ENCODE results near the gene SPECC1L. TPM values are rescaled to one million over a fixed set of nuclear protein-coding genes. Genes with fewer than 3 reads are reported as not detected.

SPECC1L gene
- total RNA-seq, 1 experiment from 2014 or later = 35.1 TPM

DNA sequence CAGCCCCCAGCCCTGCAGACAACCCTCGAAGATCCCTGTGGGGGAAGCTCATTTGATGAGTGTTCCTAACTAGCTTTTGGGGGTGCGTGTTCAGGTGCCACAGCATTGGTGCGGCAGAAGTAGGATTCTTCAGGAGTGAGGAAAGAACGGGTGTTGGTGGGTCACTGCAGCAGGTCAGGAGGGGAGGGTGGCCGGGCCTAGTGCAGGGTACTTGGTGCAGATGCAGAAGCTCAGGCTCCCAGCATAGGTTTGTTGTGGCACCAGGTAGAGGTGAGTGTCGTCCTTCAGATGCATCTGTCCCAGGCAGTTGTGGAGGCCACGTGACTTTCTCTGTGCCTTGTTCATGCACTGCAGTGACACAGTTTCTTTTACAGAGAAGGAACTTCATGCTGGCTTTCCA, 141.6 kb downstream of the SPECC1L start:
- no peaks in the 10 kb centered on the region for H3K9me2 ChIP-seq (replicated peaks; ENCODE audit: insufficient read depth, low read length)
- no peaks in the 10 kb centered on the region for H3K27me3 ChIP-seq (ENCODE audit: low read length)
- no peaks in the 10 kb centered on the region for H3K36me3 ChIP-seq (ENCODE audit: insufficient read depth, low read length)
- H2AFZ ChIP-seq (ENCODE audit: low read length) = no peak overlapping the region
- no peak overlapping the region for H3K4me2 ChIP-seq (ENCODE audit: low read depth, low read length, poor library complexity, severe bottlenecking)
- no peak for DNase-seq
- H3K79me2 ChIP-seq (ENCODE audit: low read length) = no peaks in the 10 kb centered on the region
- H3K4me3 ChIP-seq (ENCODE audit: low read length) = no peak overlapping the region
- no peaks in the 10 kb centered on the region for H4K20me1 ChIP-seq (ENCODE audit: insufficient read depth, low read depth, low read length)
- no peak overlapping the region for H3K27ac ChIP-seq (ENCODE audit: low read length)
- no peaks in the 10 kb centered on the region for H3K9me3 ChIP-seq (ENCODE audit: low read length)
- H3K4me1 ChIP-seq (ENCODE audit: low read length) = peaks cover 14% of the 10 kb centered on the region
- H3K9ac ChIP-seq (ENCODE audit: low read length) = no peak overlapping the region

GRCh38 chr22:24413271-24413670, 142.6 kb downstream of the SPECC1L start:
- no peak for DNase-seq
- Histone ChIP-seq H3K79me2 (ENCODE audit: low read length) (no peaks in the 10 kb centered on the region), H2AFZ (ENCODE audit: low read length) (no peak overlapping the region), H3K27me3 (ENCODE audit: low read length) (no peaks in the 10 kb centered on the region), H3K9me3 (ENCODE audit: low read length) (no peaks in the 10 kb centered on the region), H3K36me3 (ENCODE audit: insufficient read depth, low read length) (no peaks in the 10 kb centered on the region), H3K9me2 (replicated peaks; ENCODE audit: insufficient read depth, low read length) (no peaks in the 10 kb centered on the region), H3K9ac (ENCODE audit: low read length) (no peak overlapping the region), H4K20me1 (ENCODE audit: insufficient read depth, low read depth, low read length) (no peaks in the 10 kb centered on the region), H3K4me3 (ENCODE audit: low read length) (no peak overlapping the region), H3K4me2 (ENCODE audit: low read depth, low read length, poor library complexity, severe bottlenecking) (no peak overlapping the region), H3K4me1 (ENCODE audit: low read length) (peaks cover 24% of the 10 kb centered on the region), H3K27ac (ENCODE audit: low read length) (no peak overlapping the region)

DNA sequence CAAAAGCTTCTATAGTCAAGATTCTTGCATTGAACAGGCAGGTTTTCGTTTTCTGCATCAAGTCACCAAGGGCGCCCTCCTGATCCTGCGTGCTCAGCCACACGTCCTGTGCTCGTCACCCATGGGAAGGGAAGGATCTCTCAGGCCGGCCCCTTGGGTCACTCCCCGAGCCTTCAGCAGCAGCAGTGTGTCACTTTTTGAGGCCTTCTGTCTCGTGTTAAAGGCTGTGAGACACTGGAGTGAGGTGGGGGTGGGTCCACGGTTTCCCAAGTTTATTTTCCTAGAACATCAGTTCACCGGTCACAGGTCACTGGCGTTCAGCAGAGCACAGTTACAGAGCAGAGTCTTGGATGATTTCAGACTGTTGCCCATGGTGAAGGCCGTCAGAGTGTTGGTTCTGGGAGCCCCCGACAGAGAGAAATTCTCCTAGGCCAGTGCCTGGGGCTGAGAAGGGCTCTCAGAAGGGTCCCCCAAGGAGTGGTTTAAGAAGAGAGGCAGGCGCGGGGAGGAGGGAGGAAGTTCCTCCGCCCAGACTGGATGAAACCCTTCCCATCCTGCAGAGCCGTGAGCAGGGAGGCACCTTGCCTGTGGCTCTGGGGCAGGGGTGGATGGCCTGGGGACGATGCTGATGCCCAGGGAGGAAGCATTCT, 143.2 kb downstream of the SPECC1L start:
- Histone ChIP-seq H3K4me2 (ENCODE audit: low read depth, low read length, poor library complexity, severe bottlenecking) (no peak overlapping the region), H3K4me1 (ENCODE audit: low read length) (peaks cover 30% of the 10 kb centered on the region), H3K27me3 (ENCODE audit: low read length) (no peaks in the 10 kb centered on the region), H3K9me3 (ENCODE audit: low read length) (no peaks in the 10 kb centered on the region), H3K27ac (ENCODE audit: low read length) (no peak overlapping the region), H3K36me3 (ENCODE audit: insufficient read depth, low read length) (no peaks in the 10 kb centered on the region), H3K4me3 (ENCODE audit: low read length) (no peak overlapping the region), H3K79me2 (ENCODE audit: low read length) (no peaks in the 10 kb centered on the region), H2AFZ (ENCODE audit: low read length) (no peak overlapping the region), H3K9ac (ENCODE audit: low read length) (no peak overlapping the region), H3K9me2 (replicated peaks; ENCODE audit: insufficient read depth, low read length) (no peaks in the 10 kb centered on the region), H4K20me1 (ENCODE audit: insufficient read depth, low read depth, low read length) (no peaks in the 10 kb centered on the region)
- DNase-seq = no peak

DNA sequence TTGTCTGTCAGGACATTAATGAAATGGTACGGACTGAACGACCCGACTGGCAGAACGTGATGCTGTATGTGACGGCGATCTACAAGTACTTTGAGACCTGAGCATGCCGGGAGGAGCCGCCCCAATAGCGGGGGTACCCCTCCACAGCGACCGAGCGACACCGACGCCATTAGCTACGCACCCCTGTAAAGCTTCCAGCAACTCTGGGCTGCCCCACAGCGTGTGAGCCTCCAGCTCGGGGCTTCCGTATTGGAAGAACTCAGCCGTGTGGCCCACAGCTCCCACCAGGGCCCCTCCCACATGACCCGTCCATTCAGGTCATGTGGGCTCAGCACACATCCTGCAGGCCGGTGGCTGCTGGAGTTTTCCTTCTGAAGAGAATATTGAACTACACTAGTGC, 143.9 kb downstream of the SPECC1L start:
- Histone ChIP-seq H3K27me3 (ENCODE audit: low read length) (no peaks in the 10 kb centered on the region), H3K4me2 (ENCODE audit: low read depth, low read length, poor library complexity, severe bottlenecking) (no peak overlapping the region), H3K27ac (ENCODE audit: low read length) (no peak overlapping the region), H2AFZ (ENCODE audit: low read length) (no peak overlapping the region), H3K36me3 (ENCODE audit: insufficient read depth, low read length) (no peaks in the 10 kb centered on the region), H3K9ac (ENCODE audit: low read length) (no peak overlapping the region), H3K9me2 (replicated peaks; ENCODE audit: insufficient read depth, low read length) (no peaks in the 10 kb centered on the region), H3K9me3 (ENCODE audit: low read length) (no peaks in the 10 kb centered on the region), H3K4me1 (ENCODE audit: low read length) (peaks cover 36% of the 10 kb centered on the region), H4K20me1 (ENCODE audit: insufficient read depth, low read depth, low read length) (no peaks in the 10 kb centered on the region), H3K4me3 (ENCODE audit: low read length) (no peak overlapping the region), H3K79me2 (ENCODE audit: low read length) (no peaks in the 10 kb centered on the region)
- DNase-seq = no peak

DNA sequence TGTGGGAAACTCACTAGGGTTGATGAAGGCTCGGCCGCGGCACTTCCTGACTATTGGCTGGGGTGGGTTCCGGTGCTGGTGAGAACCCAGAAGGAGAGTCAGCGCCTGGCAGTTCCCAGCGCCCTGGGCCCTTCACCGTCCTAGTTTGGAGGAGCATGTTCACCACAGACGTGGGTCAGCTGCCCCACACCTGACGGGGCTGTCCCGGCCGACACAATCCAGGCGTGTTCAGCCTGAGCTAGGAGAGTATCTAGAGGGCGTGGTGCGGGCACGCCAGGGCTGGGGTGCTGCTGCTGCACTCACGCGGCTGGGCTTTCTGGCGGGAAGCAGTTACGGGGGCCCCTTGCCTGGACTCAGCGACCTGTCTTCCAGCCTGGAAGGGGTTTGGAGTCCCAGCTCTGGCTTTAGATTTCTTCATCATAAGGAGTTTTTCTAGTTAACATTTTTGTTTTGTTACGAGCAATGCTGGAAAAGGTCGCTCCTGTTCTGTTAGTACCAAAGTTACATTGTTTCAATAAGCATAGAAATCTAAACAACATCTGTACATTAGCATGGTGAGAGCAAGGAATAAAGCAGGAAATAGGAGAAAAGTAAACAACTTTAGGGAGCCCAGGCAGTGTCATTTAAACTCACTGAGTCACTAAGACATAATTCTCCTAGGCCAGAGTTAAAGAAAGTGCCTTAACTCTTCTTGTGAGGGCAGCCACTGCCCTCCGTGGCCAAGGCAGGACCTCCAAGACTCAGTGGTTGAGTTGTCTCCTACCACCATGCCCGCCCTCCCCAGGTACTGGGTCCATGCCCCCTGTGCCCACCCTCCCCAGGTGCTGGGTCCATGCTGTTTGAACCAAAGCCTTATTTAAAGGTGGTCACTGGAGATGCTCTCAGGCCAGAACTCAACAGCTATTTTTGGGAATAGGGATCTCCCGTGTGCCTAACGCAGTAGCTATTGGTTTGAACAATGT, 144.6 kb downstream of the SPECC1L start:
- H3K36me3 ChIP-seq (ENCODE audit: insufficient read depth, low read length) = no peaks in the 10 kb centered on the region
- H3K9ac ChIP-seq (ENCODE audit: low read length) = no peak overlapping the region
- H3K4me2 ChIP-seq (ENCODE audit: low read depth, low read length, poor library complexity, severe bottlenecking) = no peak overlapping the region
- H3K79me2 ChIP-seq (ENCODE audit: low read length) = no peaks in the 10 kb centered on the region
- H3K27me3 ChIP-seq (ENCODE audit: low read length) = no peaks in the 10 kb centered on the region
- no peak overlapping the region for H3K4me3 ChIP-seq (ENCODE audit: low read length)
- H3K4me1 ChIP-seq (ENCODE audit: low read length) = peaks cover 40% of the 10 kb centered on the region
- H4K20me1 ChIP-seq (ENCODE audit: insufficient read depth, low read depth, low read length) = no peaks in the 10 kb centered on the region
- H2AFZ ChIP-seq (ENCODE audit: low read length) = no peak overlapping the region
- no peak overlapping the region for H3K27ac ChIP-seq (ENCODE audit: low read length)
- H3K9me3 ChIP-seq (ENCODE audit: low read length) = no peaks in the 10 kb centered on the region
- DNase-seq = no peak
- H3K9me2 ChIP-seq (replicated peaks; ENCODE audit: insufficient read depth, low read length) = no peaks in the 10 kb centered on the region

- Histone ChIP-seq H3K9me2 (replicated peaks; ENCODE audit: insufficient read depth, low read length) (no peaks in the 10 kb centered on the region), H3K36me3 (ENCODE audit: insufficient read depth, low read length) (no peaks in the 10 kb centered on the region), H3K9ac (ENCODE audit: low read length) (no peak overlapping the region), H2AFZ (ENCODE audit: low read length) (no peak overlapping the region), H4K20me1 (ENCODE audit: insufficient read depth, low read depth, low read length) (no peaks in the 10 kb centered on the region), H3K27me3 (ENCODE audit: low read length) (no peaks in the 10 kb centered on the region), H3K4me1 (ENCODE audit: low read length) (peaks cover 48% of the 10 kb centered on the region), H3K27ac (ENCODE audit: low read length) (no peak overlapping the region), H3K4me3 (ENCODE audit: low read length) (no peak overlapping the region), H3K4me2 (ENCODE audit: low read depth, low read length, poor library complexity, severe bottlenecking) (no peak overlapping the region), H3K9me3 (ENCODE audit: low read length) (no peaks in the 10 kb centered on the region), H3K79me2 (ENCODE audit: low read length) (no peaks in the 10 kb centered on the region)
- DNase-seq = no peak
These were observed 145.5 kb downstream of the SPECC1L start for GRCh38 chr22:24416095-24416494.

- no peak overlapping the region for H3K4me3 ChIP-seq (ENCODE audit: low read length)
- H2AFZ ChIP-seq (ENCODE audit: low read length) = no peak overlapping the region
- no peak overlapping the region for H3K27ac ChIP-seq (ENCODE audit: low read length)
- no peaks in the 10 kb centered on the region for H4K20me1 ChIP-seq (ENCODE audit: insufficient read depth, low read depth, low read length)
- no peak overlapping the region for H3K9ac ChIP-seq (ENCODE audit: low read length)
- no peaks in the 10 kb centered on the region for H3K9me3 ChIP-seq (ENCODE audit: low read length)
- no peaks in the 10 kb centered on the region for H3K9me2 ChIP-seq (replicated peaks; ENCODE audit: insufficient read depth, low read length)
- H3K79me2 ChIP-seq (ENCODE audit: low read length) = no peaks in the 10 kb centered on the region
- no peak for DNase-seq
- H3K27me3 ChIP-seq (ENCODE audit: low read length) = no peaks in the 10 kb centered on the region
- H3K36me3 ChIP-seq (ENCODE audit: insufficient read depth, low read length) = no peaks in the 10 kb centered on the region
- H3K4me2 ChIP-seq (ENCODE audit: low read depth, low read length, poor library complexity, severe bottlenecking) = no peak overlapping the region
- peaks cover 53% of the 10 kb centered on the region for H3K4me1 ChIP-seq (ENCODE audit: low read length)
These were observed 146.0 kb downstream of the SPECC1L start for GRCh38 chr22:24416611-24417010.

DNA sequence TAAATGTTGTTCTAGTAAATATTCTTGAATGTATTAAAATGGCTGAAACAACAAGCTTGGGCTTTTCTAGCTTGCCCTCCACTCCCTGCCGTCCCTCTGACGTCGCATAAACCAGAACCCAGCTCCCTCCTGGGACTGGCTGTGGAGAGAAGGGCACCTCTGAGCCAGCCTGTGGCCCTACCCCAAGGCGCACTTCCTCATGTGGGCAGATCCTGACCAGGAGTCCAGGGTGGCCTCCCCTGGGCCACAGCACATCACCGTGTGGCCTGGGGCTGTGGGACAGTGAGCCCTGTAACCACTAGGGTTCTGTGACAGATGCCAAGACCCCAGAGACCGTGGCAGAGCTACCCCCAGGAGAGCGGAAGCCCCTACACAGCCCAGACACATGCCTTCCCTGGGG, 146.6 kb downstream of the SPECC1L start:
- no peak overlapping the region for H3K9ac ChIP-seq (ENCODE audit: low read length)
- H3K27me3 ChIP-seq (ENCODE audit: low read length) = no peaks in the 10 kb centered on the region
- no peaks in the 10 kb centered on the region for H3K36me3 ChIP-seq (ENCODE audit: insufficient read depth, low read length)
- peaks cover 53% of the 10 kb centered on the region for H3K4me1 ChIP-seq (ENCODE audit: low read length)
- H3K4me3 ChIP-seq (ENCODE audit: low read length) = no peak overlapping the region
- no peak overlapping the region for H3K4me2 ChIP-seq (ENCODE audit: low read depth, low read length, poor library complexity, severe bottlenecking)
- no peaks in the 10 kb centered on the region for H3K9me3 ChIP-seq (ENCODE audit: low read length)
- H3K79me2 ChIP-seq (ENCODE audit: low read length) = no peaks in the 10 kb centered on the region
- no peaks in the 10 kb centered on the region for H4K20me1 ChIP-seq (ENCODE audit: insufficient read depth, low read depth, low read length)
- no peaks in the 10 kb centered on the region for H3K9me2 ChIP-seq (replicated peaks; ENCODE audit: insufficient read depth, low read length)
- H3K27ac ChIP-seq (ENCODE audit: low read length) = no peak overlapping the region
- DNase-seq = peak; percentile 48
- no peak overlapping the region for H2AFZ ChIP-seq (ENCODE audit: low read length)
